Stimulated activated CD4-positive, alpha-beta T cell treated with anti-CD3 and anti-CD28 coated beads, TNF-alpha, amount 100 ng/mL, for 24 hours (primary cell): ENCODE measurements around the gene FADS1.
A peak's percentile ranks its signal among the peaks of the same experiment; 100 is the strongest.

Experiments
- DNase-seq, 3 experiments: peaks; one replicate each; pipeline ENCODE4 v3.0.0-alpha.2; 2020; ENCODE audit warnings: low read depth in 3 of 3

Gene FADS1

DNA sequence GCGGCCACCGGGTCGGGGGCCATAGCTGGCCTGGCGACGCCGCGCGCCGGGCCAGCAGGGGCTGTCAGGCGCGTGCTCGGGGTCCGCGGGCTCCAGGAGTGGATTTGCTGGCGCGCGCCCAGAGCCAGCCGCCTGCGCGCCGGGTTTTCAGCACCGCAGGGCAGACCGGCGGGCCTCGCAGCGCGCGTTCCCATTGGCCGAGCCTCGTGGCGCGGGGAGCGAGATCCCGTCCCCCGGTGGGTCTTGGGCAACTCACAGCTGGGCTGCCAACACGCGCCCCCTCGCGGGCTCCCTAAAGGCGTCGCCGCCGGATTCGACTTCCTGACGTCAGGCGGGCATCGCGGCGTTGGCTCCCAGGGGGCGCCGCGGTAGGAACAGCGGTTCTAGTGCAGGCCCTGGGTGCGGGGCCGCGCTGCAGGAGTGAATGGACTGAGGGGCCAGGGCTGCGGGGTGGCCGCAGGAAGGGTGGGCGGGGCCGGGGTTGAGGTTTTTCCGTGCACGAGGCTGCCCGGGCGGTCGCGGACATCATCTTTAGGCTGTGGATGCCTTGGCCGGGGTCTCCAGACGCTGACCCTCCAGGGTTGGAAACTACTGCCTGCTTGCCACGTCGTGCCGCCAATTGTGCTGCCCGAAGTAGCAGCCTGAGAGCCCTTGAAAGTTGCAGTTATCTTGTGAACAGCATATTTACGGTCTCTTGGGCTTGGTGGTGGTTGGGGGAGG, at the start of gene FADS1:
Gene FADS1, minus strand, starts transcription at position 268 of the 720 bp plus-strand sequence. Its CDS starts 74 bp downstream, at position 194.
- DNase-seq = peak in 2 of 3 experiments; percentile 53 to 82

DNA sequence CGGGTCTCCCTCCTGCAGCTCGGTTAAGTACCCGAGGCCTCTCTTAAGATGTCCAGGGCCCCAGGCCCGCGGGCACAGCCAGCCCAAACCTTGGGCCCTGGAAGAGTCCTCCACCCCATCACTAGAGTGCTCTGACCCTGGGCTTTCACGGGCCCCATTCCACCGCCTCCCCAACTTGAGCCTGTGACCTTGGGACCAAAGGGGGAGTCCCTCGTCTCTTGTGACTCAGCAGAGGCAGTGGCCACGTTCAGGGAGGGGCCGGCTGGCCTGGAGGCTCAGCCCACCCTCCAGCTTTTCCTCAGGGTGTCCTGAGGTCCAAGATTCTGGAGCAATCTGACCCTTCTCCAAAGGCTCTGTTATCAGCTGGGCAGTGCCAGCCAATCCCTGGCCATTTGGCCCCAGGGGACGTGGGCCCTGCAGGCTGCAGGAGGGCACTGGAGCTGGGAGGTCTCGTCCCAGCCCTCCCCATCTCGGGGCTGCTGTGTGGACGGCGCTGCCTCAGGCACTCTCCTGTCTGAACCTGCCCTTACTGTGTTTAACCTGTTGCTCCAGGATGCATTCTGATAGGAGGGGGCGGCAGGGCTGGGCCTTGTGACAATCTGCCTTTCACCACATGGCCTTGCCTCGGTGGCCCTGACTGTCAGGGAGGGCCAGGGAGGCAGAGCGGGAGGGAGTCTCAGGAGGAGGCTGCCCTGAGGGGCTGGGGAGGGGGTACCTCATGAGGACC, 49.6 kb upstream of the FADS1 start:
- DNase-seq = no peak

DNA sequence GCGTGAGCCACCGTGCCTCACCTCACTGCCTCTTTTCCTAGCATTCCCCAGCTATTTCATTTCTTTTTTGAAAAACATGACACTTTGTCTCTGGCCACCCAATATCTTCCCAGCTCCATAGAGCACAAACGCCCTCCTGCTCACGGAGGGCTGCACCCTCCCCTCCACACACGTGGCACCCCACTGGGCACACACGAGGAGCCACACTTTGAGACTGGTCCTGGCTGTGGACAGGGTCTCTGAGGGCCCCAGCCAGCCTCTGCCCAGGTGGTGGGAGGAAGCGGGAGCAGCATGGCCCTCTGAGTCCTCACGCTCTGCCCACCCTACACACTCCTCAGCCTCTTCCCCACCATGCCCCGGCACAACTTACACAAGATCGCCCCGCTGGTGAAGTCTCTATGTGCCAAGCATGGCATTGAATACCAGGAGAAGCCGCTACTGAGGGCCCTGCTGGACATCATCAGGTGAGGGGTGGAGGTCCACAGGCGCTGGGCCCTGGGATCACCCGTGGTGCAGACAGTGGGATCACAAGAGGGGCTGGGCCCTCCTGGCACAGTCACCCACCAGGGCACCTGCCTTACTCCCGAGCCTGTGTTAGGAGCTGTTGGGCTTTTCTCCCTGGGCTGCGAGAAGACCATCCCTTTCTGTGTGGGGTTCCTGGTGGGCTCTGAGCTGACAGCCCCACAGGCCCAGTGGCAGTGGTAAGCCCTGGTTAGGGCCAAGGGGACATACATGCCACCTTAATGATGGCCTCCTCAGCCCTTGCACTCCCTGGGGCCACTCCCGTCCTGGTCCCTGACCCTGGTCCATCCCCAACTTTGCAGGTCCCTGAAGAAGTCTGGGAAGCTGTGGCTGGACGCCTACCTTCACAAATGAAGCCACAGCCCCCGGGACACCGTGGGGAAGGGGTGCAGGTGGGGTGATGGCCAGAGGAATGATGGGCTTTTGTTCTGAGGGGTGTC, 48.3 kb upstream of the FADS1 start:
- no peak for DNase-seq

DNA sequence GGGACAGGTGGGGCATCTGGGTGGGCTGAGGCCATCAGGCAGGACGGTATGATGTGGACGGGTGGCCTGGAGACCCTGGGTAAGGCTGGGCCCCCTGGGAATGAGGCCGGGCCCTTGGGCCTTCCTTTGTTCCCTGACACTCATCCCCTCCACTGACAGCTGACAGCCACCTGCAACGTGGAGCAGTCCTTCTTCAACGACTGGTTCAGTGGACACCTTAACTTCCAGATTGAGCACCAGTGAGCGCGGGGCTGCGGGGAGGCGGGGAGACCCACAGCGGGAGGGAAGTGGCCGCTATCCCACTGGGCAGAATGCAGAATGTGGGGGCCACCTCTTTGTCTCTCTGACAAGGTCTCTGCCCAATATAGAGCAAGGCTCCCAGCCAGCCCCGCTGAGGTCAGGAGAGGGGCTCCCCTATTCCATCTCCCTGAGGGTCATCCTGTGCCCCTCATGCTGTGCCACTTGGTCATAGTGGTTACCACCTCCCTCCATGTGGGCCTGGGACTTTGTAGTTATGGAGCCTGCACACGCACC, 46.8 kb upstream of the FADS1 start:
- no peak for DNase-seq

DNA sequence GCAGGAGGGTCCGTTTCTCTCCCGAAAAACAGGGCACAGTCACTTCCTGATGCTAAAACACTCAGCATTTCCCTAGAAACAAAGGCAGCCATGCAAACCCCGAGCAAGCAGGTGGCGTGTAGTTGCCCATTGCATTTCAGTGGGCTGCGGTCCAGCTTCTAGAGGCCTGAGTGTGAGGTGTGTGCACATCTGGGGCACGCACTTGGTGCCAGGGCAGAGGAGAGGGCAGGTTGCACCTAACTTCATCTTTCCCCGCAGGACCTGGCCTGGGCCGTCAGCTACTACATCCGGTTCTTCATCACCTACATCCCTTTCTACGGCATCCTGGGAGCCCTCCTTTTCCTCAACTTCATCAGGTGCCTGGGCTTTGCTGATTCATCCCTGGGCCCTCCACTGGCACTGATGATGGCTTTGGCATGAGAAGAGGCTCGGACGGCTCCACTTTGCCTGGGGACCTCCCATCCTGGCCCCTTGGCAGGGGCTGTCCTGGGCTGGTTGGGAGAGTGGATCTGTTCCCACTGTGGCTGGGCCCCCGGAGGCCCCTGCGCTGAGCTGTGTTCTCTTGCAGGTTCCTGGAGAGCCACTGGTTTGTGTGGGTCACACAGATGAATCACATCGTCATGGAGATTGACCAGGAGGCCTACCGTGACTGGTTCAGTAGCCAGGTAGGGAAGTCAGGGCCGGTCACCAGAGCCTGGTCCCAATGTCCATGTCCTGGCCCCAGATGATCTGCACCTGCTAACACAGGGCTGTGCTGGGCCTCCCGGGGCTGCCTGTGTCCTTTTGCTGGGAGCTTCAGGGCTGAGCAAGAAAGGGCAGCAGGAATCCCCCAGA, 46.1 kb upstream of the FADS1 start:
- no peak for DNase-seq

- DNase-seq = no peak
Observed at GRCh38 chr11:61861634-61862033, 44.8 kb upstream of the FADS1 start.

- DNase-seq = no peak
Observed at GRCh38 chr11:61860054-61860903, 43.5 kb upstream of the FADS1 start.

GRCh38 chr11:61855939-61856680, 39.3 kb upstream of the FADS1 start:
- DNase-seq = no peak

- no peak for DNase-seq
Observed at GRCh38 chr11:61854966-61855714, 38.3 kb upstream of the FADS1 start.

DNA sequence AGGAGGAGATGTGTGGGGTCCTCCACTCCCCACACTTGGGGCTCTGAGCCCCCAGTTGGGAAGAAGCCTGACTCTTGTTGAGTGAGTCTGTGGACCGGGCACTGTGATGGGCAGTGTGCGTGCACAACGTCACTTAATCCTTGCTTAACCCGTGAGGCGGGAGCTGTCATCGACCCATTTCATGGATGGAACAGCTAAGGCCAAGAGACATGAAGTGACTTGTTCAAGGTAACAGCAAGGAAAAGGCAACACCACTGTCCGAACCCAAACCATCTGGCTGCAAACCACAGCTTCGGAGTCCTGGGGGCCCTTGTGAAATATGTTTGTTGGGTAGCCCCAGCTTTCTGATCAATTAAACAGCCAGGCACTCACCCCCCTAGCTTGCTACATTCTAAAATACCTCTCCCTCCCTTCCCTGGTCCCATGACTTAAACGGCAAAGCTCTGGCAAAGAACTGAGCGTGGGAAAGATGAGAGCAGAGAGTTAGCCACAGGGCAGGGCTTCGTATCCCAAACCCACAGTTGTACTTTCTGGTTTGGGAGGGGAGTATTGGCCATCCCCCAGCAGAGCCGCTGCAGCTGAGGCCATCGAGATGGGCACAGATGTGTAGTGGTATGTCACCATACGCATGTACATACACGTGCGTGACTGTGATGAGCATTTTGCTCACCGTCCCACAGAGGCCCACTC, 37.5 kb upstream of the FADS1 start:
- no peak for DNase-seq

GRCh38 chr11:61853698-61854169, 36.9 kb upstream of the FADS1 start:
- DNase-seq = no peak

DNA sequence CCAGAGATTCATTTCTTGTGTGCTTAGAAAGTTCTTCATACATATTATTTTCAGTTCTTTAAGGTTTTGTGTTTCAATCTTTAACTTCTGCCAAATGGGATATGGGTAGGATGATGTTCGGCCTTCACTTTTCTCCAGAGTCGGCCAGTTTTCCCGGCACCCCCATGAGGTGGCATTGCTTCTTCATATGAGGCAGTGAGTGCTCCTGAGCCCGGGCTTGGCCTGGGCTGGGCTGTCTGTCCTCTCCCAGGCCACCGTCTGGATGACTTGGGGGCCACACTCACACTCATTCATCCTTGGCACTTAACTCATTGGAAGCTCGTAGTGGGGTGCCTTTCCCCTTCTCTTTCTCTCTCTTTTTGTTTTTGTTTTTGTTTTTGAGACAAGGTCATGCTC, 35.1 kb upstream of the FADS1 start:
- DNase-seq = no peak

- DNase-seq = no peak
Observed at GRCh38 chr11:61851113-61851899, 34.5 kb upstream of the FADS1 start.

DNA sequence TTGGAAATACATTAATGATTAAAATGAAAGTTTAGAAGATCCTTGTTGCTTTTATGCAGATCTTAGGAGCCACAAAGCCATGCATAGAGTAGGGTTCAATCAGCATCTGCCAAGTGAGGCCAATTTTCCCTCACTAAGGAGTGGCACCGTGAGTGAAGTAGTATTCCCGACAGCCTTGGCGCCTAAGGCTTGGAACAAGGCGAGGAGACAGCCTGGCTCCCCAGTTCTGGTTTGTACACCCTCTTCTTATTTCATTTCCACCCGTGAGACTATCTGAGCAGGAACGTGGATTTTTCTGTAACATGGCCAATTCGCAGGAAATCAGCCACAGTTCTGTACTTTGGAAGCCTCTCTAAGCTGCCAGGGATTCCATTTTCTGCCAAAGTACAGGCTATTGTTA, 33.9 kb upstream of the FADS1 start:
- no peak for DNase-seq

- DNase-seq = no peak
Observed at GRCh38 chr11:61848631-61849030, 31.8 kb upstream of the FADS1 start.

GRCh38 chr11:61847914-61848581, 31.2 kb upstream of the FADS1 start:
- no peak for DNase-seq
